ENCODE data around the gene KRT80. TPM values are rescaled to one million over a fixed set of nuclear protein-coding genes. Genes with fewer than 3 reads are reported as not detected.

Gene KRT80
- total RNA-seq, 2 experiments from 2014 or later, result not detected

- H3K4me1 Mint-ChIP-seq, result peaks cover 13% of the 10 kb centered on the region
- no peaks in the 10 kb centered on the region for H3K9me3 Mint-ChIP-seq
- no peak for DNase-seq
- no peak overlapping the region for H3K4me3 Mint-ChIP-seq
- H3K27me3 Mint-ChIP-seq, result peaks cover 41% of the 10 kb centered on the region
- H3K27ac Mint-ChIP-seq, result no peak overlapping the region
- no peaks in the 10 kb centered on the region for H3K36me3 Mint-ChIP-seq
Measured at GRCh38 chr12:52220477-52220876, 28.7 kb upstream of the KRT80 start.

- peaks cover 25% of the 10 kb centered on the region for H3K27me3 Mint-ChIP-seq
- no peak overlapping the region for H3K27ac Mint-ChIP-seq
- H3K4me3 Mint-ChIP-seq, result no peak overlapping the region
- DNase-seq, result no peak
- peaks cover 10% of the 10 kb centered on the region for H3K4me1 Mint-ChIP-seq
- H3K9me3 Mint-ChIP-seq, result no peaks in the 10 kb centered on the region
- H3K36me3 Mint-ChIP-seq, result no peaks in the 10 kb centered on the region
Measured at GRCh38 chr12:52218001-52218400, 26.2 kb upstream of the KRT80 start.

GRCh38 chr12:52217223-52217622 lies 25.4 kb upstream of the KRT80 start:
- Mint-ChIP-seq H3K27ac (no peak overlapping the region), H3K4me3 (no peak overlapping the region), H3K36me3 (no peaks in the 10 kb centered on the region), H3K4me1 (peaks cover 9% of the 10 kb centered on the region), H3K27me3 (peaks cover 25% of the 10 kb centered on the region), H3K9me3 (no peaks in the 10 kb centered on the region)
- DNase-seq, result no peak

GRCh38 chr12:52216807-52217206 lies 25.0 kb upstream of the KRT80 start:
- Mint-ChIP-seq H3K4me3 (no peak overlapping the region), H3K27me3 (peaks cover 22% of the 10 kb centered on the region), H3K27ac (no peak overlapping the region), H3K4me1 (peaks cover 5% of the 10 kb centered on the region), H3K36me3 (no peaks in the 10 kb centered on the region), H3K9me3 (no peaks in the 10 kb centered on the region)
- no peak for DNase-seq

GRCh38 chr12:52216100-52216499 lies 24.3 kb upstream of the KRT80 start:
- Mint-ChIP-seq H3K4me3 (no peak overlapping the region), H3K4me1 (peaks cover 1% of the 10 kb centered on the region), H3K27ac (no peak overlapping the region), H3K9me3 (no peaks in the 10 kb centered on the region), H3K36me3 (no peaks in the 10 kb centered on the region), H3K27me3 (peaks cover 18% of the 10 kb centered on the region)
- no peak for DNase-seq

- Mint-ChIP-seq H3K36me3 (no peaks in the 10 kb centered on the region), H3K4me1 (no peaks in the 10 kb centered on the region), H3K4me3 (no peak overlapping the region), H3K27ac (no peak overlapping the region), H3K27me3 (peaks cover 15% of the 10 kb centered on the region), H3K9me3 (no peaks in the 10 kb centered on the region)
- DNase-seq, result no peak
Measured at GRCh38 chr12:52215587-52216031, 23.8 kb upstream of the KRT80 start.

GRCh38 chr12:52214421-52214802 lies 22.6 kb upstream of the KRT80 start:
- DNase-seq, result peak; percentile 17
- Mint-ChIP-seq H3K27me3 (peaks cover 5% of the 10 kb centered on the region), H3K4me3 (no peak overlapping the region), H3K4me1 (no peaks in the 10 kb centered on the region), H3K27ac (no peak overlapping the region), H3K9me3 (no peaks in the 10 kb centered on the region), H3K36me3 (no peaks in the 10 kb centered on the region)

GRCh38 chr12:52213564-52214420 lies 22.0 kb upstream of the KRT80 start:
- Mint-ChIP-seq H3K4me3 (no peak overlapping the region), H3K9me3 (no peaks in the 10 kb centered on the region), H3K27me3 (peaks cover 7% of the 10 kb centered on the region), H3K36me3 (no peaks in the 10 kb centered on the region), H3K27ac (no peak overlapping the region), H3K4me1 (no peaks in the 10 kb centered on the region)
- peak; percentile 57 for DNase-seq

DNA sequence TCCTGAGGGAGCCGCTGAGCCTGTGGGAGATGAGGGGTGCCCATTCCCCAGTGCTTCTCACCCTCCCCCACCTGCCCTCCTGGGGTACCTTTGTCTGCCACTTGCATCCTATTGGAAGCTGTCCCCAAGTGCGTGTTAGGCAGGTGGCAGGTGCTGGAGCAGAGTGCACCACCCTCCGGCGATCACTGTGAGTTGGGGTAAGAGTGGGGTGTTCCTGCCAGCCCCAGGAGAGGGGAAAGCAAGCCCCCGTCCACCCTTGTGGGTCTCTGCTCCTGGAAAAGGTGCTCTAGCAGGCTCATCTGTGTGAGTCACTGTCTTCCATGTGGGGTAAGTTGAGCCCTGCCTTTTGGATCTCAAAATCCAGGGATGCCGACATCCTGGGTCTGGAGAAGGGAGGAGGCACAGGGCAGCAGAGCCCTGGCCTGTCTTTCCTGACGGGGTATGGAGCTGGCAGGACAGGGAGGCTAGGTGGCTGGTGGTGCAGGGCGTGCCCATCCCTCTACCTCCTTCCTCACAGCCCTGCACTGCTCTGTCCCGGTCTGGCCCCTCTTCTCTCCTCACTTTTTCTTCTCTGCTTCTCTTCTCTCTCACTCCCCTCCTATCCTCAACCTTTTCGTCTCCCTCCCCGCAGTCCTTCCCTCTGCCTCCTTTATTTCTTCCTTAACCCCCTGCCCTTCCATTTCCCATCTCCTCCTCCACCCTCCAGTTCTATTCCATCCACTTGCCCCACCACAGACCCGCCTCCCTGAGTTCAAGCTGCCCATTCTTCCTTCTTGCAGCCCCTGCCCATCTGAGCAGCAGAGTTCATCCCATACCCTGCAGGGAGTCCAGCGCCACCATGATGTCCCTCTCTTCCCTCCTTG lies 21.1 kb upstream of the KRT80 start:
- DNase-seq, result no peak
- H3K36me3 Mint-ChIP-seq, result no peaks in the 10 kb centered on the region
- H3K4me3 Mint-ChIP-seq, result no peak overlapping the region
- H3K27ac Mint-ChIP-seq, result no peak overlapping the region
- no peaks in the 10 kb centered on the region for H3K9me3 Mint-ChIP-seq
- H3K4me1 Mint-ChIP-seq, result no peaks in the 10 kb centered on the region
- peaks cover 7% of the 10 kb centered on the region for H3K27me3 Mint-ChIP-seq

DNA sequence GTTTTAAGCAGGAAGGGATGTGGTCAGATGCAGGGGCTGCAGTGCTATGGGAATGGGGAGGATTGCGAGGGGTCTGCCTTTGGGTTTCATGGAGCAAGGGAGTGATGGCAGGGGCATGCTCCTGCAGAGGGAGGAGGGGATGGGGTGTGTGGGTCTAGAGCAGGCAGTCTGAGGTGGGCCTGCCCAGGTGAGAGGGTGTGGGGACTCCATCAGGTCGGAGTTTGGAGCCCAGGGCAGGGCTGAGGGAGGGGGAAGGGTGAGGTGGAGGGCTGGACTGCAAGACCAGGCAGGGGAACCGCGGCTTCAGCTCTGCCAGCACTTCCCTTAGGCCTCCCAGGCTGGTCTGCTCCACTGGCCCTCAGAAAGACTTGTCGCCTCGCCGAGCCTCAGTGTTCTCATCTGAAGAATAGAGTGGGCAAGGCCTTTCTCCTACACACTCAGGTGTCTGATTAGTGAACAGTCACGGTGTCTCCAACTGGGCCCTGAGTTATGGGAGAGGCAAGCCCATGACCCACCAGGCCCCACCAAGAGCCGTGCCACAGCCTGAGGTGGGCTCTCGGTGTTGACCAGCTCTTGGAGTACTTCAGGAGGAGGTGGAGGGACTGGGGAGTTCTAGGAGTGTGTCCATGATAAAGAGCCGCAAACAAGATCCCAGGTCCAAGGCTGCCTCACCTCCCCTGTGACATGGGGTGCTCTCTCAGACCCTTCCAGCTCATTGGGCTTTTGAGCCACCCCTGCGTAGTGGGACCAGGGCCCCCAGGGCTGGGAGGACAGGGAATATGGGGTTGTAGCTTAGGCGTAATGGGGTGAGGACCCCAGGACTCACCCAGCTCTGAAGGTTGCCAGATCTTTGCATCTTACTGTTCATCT lies 20.1 kb upstream of the KRT80 start:
- DNase-seq, result no peak
- Mint-ChIP-seq H3K4me3 (no peak overlapping the region), H3K4me1 (no peaks in the 10 kb centered on the region), H3K36me3 (no peaks in the 10 kb centered on the region), H3K9me3 (no peaks in the 10 kb centered on the region), H3K27me3 (peaks cover 7% of the 10 kb centered on the region), H3K27ac (no peak overlapping the region)

GRCh38 chr12:52210925-52211650 lies 19.3 kb upstream of the KRT80 start:
- Mint-ChIP-seq H3K9me3 (no peaks in the 10 kb centered on the region), H3K4me3 (no peak overlapping the region), H3K36me3 (no peaks in the 10 kb centered on the region), H3K4me1 (no peaks in the 10 kb centered on the region), H3K27ac (no peak overlapping the region), H3K27me3 (peaks cover 7% of the 10 kb centered on the region)
- no peak for DNase-seq

DNA sequence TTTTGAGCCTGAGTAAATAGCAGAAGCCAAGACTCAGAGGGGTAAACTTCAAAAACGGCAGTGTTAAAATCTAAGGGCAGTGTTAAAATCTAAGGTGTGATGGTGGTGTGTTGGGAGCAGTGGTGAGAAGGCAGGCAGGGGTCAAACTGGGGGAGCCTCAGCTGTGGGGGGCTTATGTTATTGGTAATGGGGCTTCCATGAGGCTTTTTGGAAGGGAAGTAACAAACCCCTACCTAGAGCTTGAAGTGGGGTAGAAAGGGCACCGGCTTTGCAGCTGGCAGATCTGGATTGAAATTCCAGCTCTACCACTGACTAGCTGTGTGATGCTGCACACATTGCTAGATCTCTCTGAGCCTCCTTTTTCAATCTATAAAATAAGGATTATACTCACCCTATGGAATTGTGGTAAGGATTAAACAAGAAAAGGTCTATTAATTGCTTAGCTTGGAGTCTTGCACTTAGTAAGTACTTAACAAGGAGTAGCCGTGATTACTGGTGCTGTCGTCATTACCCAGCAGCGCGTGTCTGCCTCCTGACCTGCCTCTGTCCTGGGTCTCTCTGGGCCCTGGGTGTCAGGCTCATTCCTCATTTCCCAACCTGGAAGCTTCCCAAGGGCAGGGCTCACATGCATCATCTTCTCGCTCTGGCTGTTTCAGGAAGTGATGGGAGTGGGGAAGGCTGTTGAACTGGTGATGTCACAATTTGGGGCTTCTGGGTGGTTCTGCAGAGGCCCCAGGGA lies 18.5 kb upstream of the KRT80 start:
- Mint-ChIP-seq H3K9me3 (no peaks in the 10 kb centered on the region), H3K36me3 (no peaks in the 10 kb centered on the region), H3K27ac (no peak overlapping the region), H3K27me3 (peaks cover 7% of the 10 kb centered on the region), H3K4me1 (no peaks in the 10 kb centered on the region), H3K4me3 (no peak overlapping the region)
- no peak for DNase-seq

GRCh38 chr12:52209321-52209720 lies 17.5 kb upstream of the KRT80 start:
- no peaks in the 10 kb centered on the region for H3K4me1 Mint-ChIP-seq
- H3K4me3 Mint-ChIP-seq, result no peak overlapping the region
- H3K27me3 Mint-ChIP-seq, result peaks cover 7% of the 10 kb centered on the region
- no peaks in the 10 kb centered on the region for H3K9me3 Mint-ChIP-seq
- no peak overlapping the region for H3K27ac Mint-ChIP-seq
- no peak for DNase-seq
- no peaks in the 10 kb centered on the region for H3K36me3 Mint-ChIP-seq
